HepG2 (cell line): ENCODE results near the gene TMEM135. TPM values are rescaled to one million over a fixed set of nuclear protein-coding genes. Genes with fewer than 3 reads are reported as not detected.
A peak's percentile ranks its signal among the peaks of the same experiment; 100 is the strongest.

Experiments used
- ATAC-seq: fragments of 200-7000 bp; cut with Tn5 transposase; 3 replicates; pipeline ENCODE4 v1.9.1; 2020; ENCODE audit warnings: mild to moderate bottlenecking, moderate library complexity
- BruUV-seq: library from RNA; stranded (reverse); fragments of 400-500 nt; replicated peaks from 2 replicates; lab custom pipeline; 2021; lab: Mats Ljungman, UMichigan
- CTCF ChIA-PET: fragments of 300-600 bp; formaldehyde crosslinking; extraction: SDS; loops from one replicate; lab custom pipeline; 2021; ENCODE audit warnings: low total read pairs, inconsistent platforms, low intra/inter-chr PET ratio; lab: Yijun Ruan, JAX
- POLR2A ChIA-PET: fragments of 350-600 bp; sonication (Branson Sonifier 250); formaldehyde crosslinking; loops from one replicate; lab custom pipeline; 2020; ENCODE audit warnings: antibody characterized with exemption, inconsistent platforms; lab: Yijun Ruan, JAX
- DNase-seq: peaks from one replicate; pipeline ENCODE4 v3.0.0-alpha.2; 2015; ENCODE audit warnings: low spot score
- FAIRE-seq: peaks from 3 replicates; lab custom pipeline; 2011; peaks lifted over from hg19 to GRCh38; lab: Jason Lieb, UNC
- H2AFZ ChIP-seq: one replicate; pipeline ENCODE4 v1.6.1; 2011; ENCODE audit warnings: low read length, inconsistent platforms
- H3K27ac ChIP-seq: fragments of 300-600 bp; 3 replicates; pipeline ENCODE4 v1.8.0; 2011; ENCODE audit warnings: mixed run types, mild to moderate bottlenecking, mixed read lengths, low read length, inconsistent platforms; ENCODE audit not compliant: insufficient read depth; ENCODE audit errors: extremely low read length
- H3K27me3 ChIP-seq, 2 experiments: fragments of 200-600 bp in 1 of 2; 2 replicates in 1 of 2; 3 replicates in 1 of 2; pipeline versions ENCODE4 v1.6.0 to v1.8.0; 2011; ENCODE audit warnings: low read length in 2 of 2, mild to moderate bottlenecking in 2 of 2, moderate library complexity in 2 of 2, inconsistent platforms in 1 of 2; ENCODE audit not compliant: insufficient read depth in 2 of 2, control insufficient read depth in 1 of 2
- H3K36me3 ChIP-seq, 2 experiments: fragments of 200-600 bp in 1 of 2; replicated peaks in 1 of 2; 2 replicates in 1 of 2; 3 replicates in 1 of 2; pipeline versions ENCODE4 v1.5.1 to v1.8.0; 2011; ENCODE audit warnings: low read length in 2 of 2, inconsistent platforms in 1 of 2; ENCODE audit not compliant: insufficient read depth in 2 of 2, control insufficient read depth in 1 of 2
- H3K4me1 ChIP-seq: 2 replicates; pipeline ENCODE4 v1.5.1; 2012; ENCODE audit warnings: low read length, inconsistent platforms; ENCODE audit not compliant: insufficient read depth
- H3K4me2 ChIP-seq: 2 replicates; pipeline ENCODE4 v1.6.0; 2011; ENCODE audit warnings: low read depth, low read length, inconsistent platforms
- H3K4me3 ChIP-seq, 3 experiments: fragments of 200-600 bp in 1 of 3; sonication (generic), shearing (Covaris generic) in 1 of 3; replicated peaks in 1 of 3; 2 replicates each; pipeline ENCODE4 v1.5.1; 2011 to 2016; ENCODE audit warnings: low read length in 3 of 3, inconsistent platforms in 2 of 3, low read depth in 2 of 3, mild to moderate bottlenecking in 2 of 3, control low read depth in 1 of 3, mixed read lengths in 1 of 3; ENCODE audit not compliant: insufficient read depth in 1 of 3
- H3K79me2 ChIP-seq: one replicate; pipeline ENCODE4 v1.6.1; 2011; ENCODE audit warnings: low read length, inconsistent platforms; ENCODE audit not compliant: insufficient read depth
- H3K9ac ChIP-seq: 2 replicates; pipeline ENCODE4 v1.6.0; 2011; ENCODE audit warnings: mild to moderate bottlenecking, low read depth, low read length, inconsistent platforms; ENCODE audit not compliant: insufficient read depth
- H3K9me3 ChIP-seq: 2 replicates; pipeline ENCODE4 v1.5.1; 2012; ENCODE audit warnings: mild to moderate bottlenecking, low read length
- H4K20me1 ChIP-seq: 2 replicates; pipeline ENCODE4 v1.6.0; 2011; ENCODE audit warnings: inconsistent platforms, mild to moderate bottlenecking, low read length, moderate library complexity; ENCODE audit not compliant: insufficient read depth
- GATA4 ChIP-seq: sonication (generic); IDR thresholded peaks from 2 replicates; pipeline ENCODE4 v1.6.1; 2016; ENCODE audit warnings: antibody characterized with exemption, low read depth, borderline replicate concordance
- HOMEZ ChIP-seq: IDR thresholded peaks from 2 replicates; pipeline ENCODE4 v1.6.1; 2016; ENCODE audit warnings: low read depth
- KAT2B ChIP-seq: fragments of 150-350 bp; IDR thresholded peaks from 2 replicates; pipeline ENCODE4 v1.6.1; 2014; ENCODE audit warnings: low read depth, low read length, borderline replicate concordance
- ZBTB7A ChIP-seq: sonication (generic); formaldehyde crosslinking; IDR thresholded peaks from 2 replicates; pipeline ENCODE4 v1.8.0; 2022; ENCODE audit warnings: mild to moderate bottlenecking, missing genetic modification reagents
- ZNF317 ChIP-seq: sonication (generic); formaldehyde crosslinking; IDR thresholded peaks from 2 replicates; pipeline ENCODE4 v1.5.0; 2020; ENCODE audit warnings: mild to moderate bottlenecking, missing genetic modification reagents
- ZNF407 ChIP-seq: sonication (generic); formaldehyde crosslinking; IDR thresholded peaks from one replicate; pipeline ENCODE4 v1.5.1; 2020; ENCODE audit warnings: mild to moderate bottlenecking, missing genetic modification reagents; ENCODE audit errors: not compliant biosample characterization
- ZNF597 ChIP-seq: sonication (generic); formaldehyde crosslinking; IDR thresholded peaks from 2 replicates; pipeline ENCODE4 v1.5.0; 2020; ENCODE audit warnings: missing genetic modification reagents
- WGBS: methylation state at CpG from one replicate; pipeline ENCODE4 v1.1.6; 2017; ENCODE audit warnings: low lambda C conversion rate; 5-methylcytosine and 5-hydroxymethylcytosine counted together
- in situ Hi-C: cut with HindIII; loops from 2 replicates; pipeline ENCODE4 v1.10.0; 2017; ENCODE audit warnings: low pct_unique_long_range_greater_than_20kb; ENCODE audit not compliant: extremely low pct_ligation_motif_present
- intact Hi-C: fragments of 100-400 bp; cut with micrococcal nuclease; formaldehyde crosslinking; loops from one replicate; pipeline ENCODE4 v1.10.0; 2022; ENCODE audit not compliant: unreplicated experiment
- polyA plus RNA-seq, 8 experiments: library from polyadenylated mRNA; depleted of rRNA in 3 of 8; stranded (reverse) in 7 of 8; unstranded in 1 of 8; fragments of >200 nt; fragmentation: Illumina TruSeq in 4 of 8; extraction: Trizol in 4 of 8; gene quantifications; 2 replicates each; pipeline versions ENCODE4 v1.2.1 to v1.2.3, GENCODE V29; 2011 to 2016; ENCODE audit warnings: low read depth in 4 of 8, missing spikeins in 1 of 8, mixed read lengths in 1 of 8; ENCODE audit not compliant: insufficient read depth in 1 of 8
- total RNA-seq, 5 experiments: library from RNA; depleted of rRNA; stranded (reverse); fragments of >200 nt; fragmentation: Illumina TruSeq; extraction: Trizol; gene quantifications; 2 replicates each; pipeline ENCODE4 v1.2.3, GENCODE V29; 2016; ENCODE audit warnings: low read depth in 1 of 5

Gene TMEM135
- total and polyA plus RNA-seq, 2 of the 13 experiments (the other 11 are each of a cell fraction or from before 2014, with no cell fraction given) = 36.6 to 88.9 TPM

GRCh38 chr11:87338046-87338639 lies 300.4 kb downstream of the TMEM135 start:
- in situ Hi-C loops (no loop called here), intact Hi-C loops (no loop called here)
- TF ChIP-seq GATA4 (no peak), ZNF317 (CRISPR knock-in tag) (peak; percentile 99)
- H3K9ac ChIP-seq = no peak overlapping the region
- H3K4me2 ChIP-seq = no peak overlapping the region
- BruUV-seq = no TSS peak
- no peak overlapping the region for H3K27ac ChIP-seq
- 2% methylated on average over 3 of the region's 3 CpGs for WGBS
- no peaks in the 10 kb centered on the region for H4K20me1 ChIP-seq
- ATAC-seq (no peak), FAIRE-seq (no peak), DNase-seq (no peak)
- no peaks in the 10 kb centered on the region for H3K27me3 ChIP-seq
- H3K4me3 ChIP-seq = no peak overlapping the region
- POLR2A ChIA-PET = no interaction called here
- H2AFZ ChIP-seq = no peak overlapping the region
- H3K4me1 ChIP-seq = no peaks in the 10 kb centered on the region
- CTCF ChIA-PET = no interaction called here
- peaks cover 22% of the 10 kb centered on the region for H3K9me3 ChIP-seq
- H3K36me3 ChIP-seq = no peaks in the 10 kb centered on the region
- H3K79me2 ChIP-seq = no peaks in the 10 kb centered on the region

- H4K20me1 ChIP-seq = no peaks in the 10 kb centered on the region
- DNase-seq (no peak), FAIRE-seq (no peak), ATAC-seq (no peak)
- ChIA-PET CTCF (no interaction called here), POLR2A (no interaction called here)
- in situ Hi-C loops = no loop called here
- no peaks in the 10 kb centered on the region for H3K79me2 ChIP-seq
- WGBS = 23% methylated on average over 5 of the region's 5 CpGs
- no peak overlapping the region for H3K9ac ChIP-seq
- no peak overlapping the region for H3K4me2 ChIP-seq
- no peaks in the 10 kb centered on the region for H3K36me3 ChIP-seq
- no TSS peak for BruUV-seq
- intact Hi-C loops = no loop called here
- no peak overlapping the region for H2AFZ ChIP-seq
- H3K4me3 ChIP-seq = no peak overlapping the region
- H3K9me3 ChIP-seq = peaks cover 22% of the 10 kb centered on the region
- H3K4me1 ChIP-seq = no peaks in the 10 kb centered on the region
- H3K27me3 ChIP-seq = no peaks in the 10 kb centered on the region
- H3K27ac ChIP-seq = no peak overlapping the region
- TF ChIP-seq ZNF407 (CRISPR knock-in tag) (no peak), KAT2B (no peak), HOMEZ (CRISPR knock-in tag) (no peak), ZBTB7A (CRISPR knock-in tag) (no peak), ZNF597 (CRISPR knock-in tag) (no peak)
Observed at GRCh38 chr11:87339416-87339815, 301.7 kb downstream of the TMEM135 start.
